ENCODE measurements around the gene PPP1R10. TPM values are rescaled to one million over a fixed set of nuclear protein-coding genes. Genes with fewer than 3 reads are reported as not detected.

Gene PPP1R10
- total RNA-seq, 1 donor from 2014 or later: 10.5 TPM

GRCh38 chr6:30555816-30556065 lies 61.3 kb downstream of the PPP1R10 start:
- Histone ChIP-seq H3K36me3 (ENCODE audit: control insufficient read depth, insufficient read depth, low read length) (peaks cover 16% of the 10 kb centered on the region), H3K27me3 (ENCODE audit: control insufficient read depth, insufficient read depth, low read length) (no peaks in the 10 kb centered on the region), H3K4me3 (ENCODE audit: low read depth, low read length) (peak overlapping the region; percentile 95)
- FAIRE-seq (no peak), DNase-seq (ENCODE audit: low read depth) (no peak)
- TF ChIP-seq CTCF (IDR thresholded peaks at IDR 0.05; ENCODE audit: insufficient read depth, low read length, severe bottlenecking): no peak

- FAIRE-seq (no peak), DNase-seq (ENCODE audit: low read depth) (no peak)
- Histone ChIP-seq H3K27me3 (ENCODE audit: control insufficient read depth, insufficient read depth, low read length) (no peaks in the 10 kb centered on the region), H3K36me3 (ENCODE audit: control insufficient read depth, insufficient read depth, low read length) (peaks cover 16% of the 10 kb centered on the region), H3K4me3 (ENCODE audit: low read depth, low read length) (peak overlapping the region; percentile 95)
- no peak for TF ChIP-seq CTCF (IDR thresholded peaks at IDR 0.05; ENCODE audit: insufficient read depth, low read length, severe bottlenecking)
Observed at GRCh38 chr6:30554962-30555815, 61.9 kb downstream of the PPP1R10 start.

- TF ChIP-seq CTCF (IDR thresholded peaks at IDR 0.05; ENCODE audit: insufficient read depth, low read length, severe bottlenecking): no peak
- H3K4me3 ChIP-seq (ENCODE audit: low read depth, low read length): no peak overlapping the region
- peaks cover 16% of the 10 kb centered on the region for H3K36me3 ChIP-seq (ENCODE audit: control insufficient read depth, insufficient read depth, low read length)
- FAIRE-seq: no peak
- no peak for DNase-seq (ENCODE audit: low read depth)
- no peaks in the 10 kb centered on the region for H3K27me3 ChIP-seq (ENCODE audit: control insufficient read depth, insufficient read depth, low read length)
Observed at GRCh38 chr6:30554404-30554803, 62.6 kb downstream of the PPP1R10 start.

Other genes starting within 250 kb of the PPP1R10 start
- 215 and 232 TPM in 2 replicates for gene HLA-E, start 127.7 kb downstream of the PPP1R10 start, total RNA-seq
- 21.9 and 35.2 TPM in 2 replicates for gene GNL1, start 60.8 kb downstream of the PPP1R10 start, total RNA-seq
- gene PRR3, start 59.9 kb downstream of the PPP1R10 start, total RNA-seq: 1.9 and 2.1 TPM in 2 replicates
- 31.9 and 35.1 TPM in 2 replicates for gene ABCF1, start 45.8 kb downstream of the PPP1R10 start, total RNA-seq
- 62.1 and 64.0 TPM in 2 replicates for gene MRPS18B, start 597 bp upstream of the PPP1R10 start, total RNA-seq
- gene ATAT1, start 9.6 kb upstream of the PPP1R10 start, total RNA-seq: 1.8 and 2.9 TPM in 2 replicates
- 1.8 and 2.7 TPM in 2 replicates for gene C6orf136, start 29.9 kb upstream of the PPP1R10 start, total RNA-seq
- gene DHX16, start 55.8 kb upstream of the PPP1R10 start, total RNA-seq: 38.4 and 44.3 TPM in 2 replicates
- 26.0 and 32.6 TPM in 2 replicates for gene PPP1R18, start 69.4 kb upstream of the PPP1R10 start, total RNA-seq
- 0.26 and 0.51 TPM in 2 replicates for gene NRM, start 73.7 kb upstream of the PPP1R10 start, total RNA-seq
- 2.4 and 2.7 TPM in 2 replicates for gene MDC1, start 100.0 kb upstream of the PPP1R10 start, total RNA-seq
- 131 and 136 TPM in 2 replicates for gene TUBB, start 103.1 kb upstream of the PPP1R10 start, total RNA-seq
- gene FLOT1, start 125.4 kb upstream of the PPP1R10 start, total RNA-seq: 15.1 and 20.0 TPM in 2 replicates
- 186 and 279 TPM in 2 replicates for gene IER3, start 127.3 kb upstream of the PPP1R10 start, total RNA-seq

Measured in bronchial epithelial cell (primary cell).